ENCODE data around the gene GAL3ST3.

GAL3ST3 gene

GRCh38 chr11:66069715-66070603 lies 21.0 kb upstream of the GAL3ST3 start, which contains the start of gene PACS1:
TSS of gene PACS1 (plus strand) at chr11:66070272. CDS start at chr11:66070487, 215 bp downstream.
- peak; percentile 72 for DNase-seq (ENCODE audit: low read depth)

- peak; percentile 18 for DNase-seq (ENCODE audit: low read depth)
Observed at GRCh38 chr11:66068923-66069714, 20.2 kb upstream of the GAL3ST3 start.

GRCh38 chr11:66068154-66068821 lies 19.3 kb upstream of the GAL3ST3 start:
- DNase-seq (ENCODE audit: low read depth): peak; percentile 47

DNA sequence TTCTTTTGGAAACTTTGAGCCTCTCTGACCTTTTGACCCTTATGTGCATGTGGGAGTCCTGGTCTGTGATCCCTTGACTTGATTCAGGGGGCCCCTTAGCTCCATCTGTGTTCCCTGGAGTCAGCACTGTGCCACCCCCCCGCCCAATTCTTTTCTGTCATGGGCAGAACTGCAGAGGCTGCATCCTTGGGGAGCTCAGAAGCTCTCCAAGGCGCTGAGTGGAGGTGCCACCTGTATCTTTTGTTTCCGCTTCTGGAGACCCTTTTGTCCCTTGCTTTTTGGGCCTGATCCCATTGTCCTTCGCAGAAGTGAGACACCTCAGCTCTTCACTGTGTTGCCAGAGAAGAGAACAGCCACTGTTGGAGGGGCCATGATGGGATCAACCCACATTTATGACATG lies 18.7 kb upstream of the GAL3ST3 start:
- DNase-seq (ENCODE audit: low read depth): no peak

GRCh38 chr11:66066751-66067150 lies 17.8 kb upstream of the GAL3ST3 start:
- DNase-seq (ENCODE audit: low read depth): no peak

GRCh38 chr11:66064571-66064970 lies 15.6 kb upstream of the GAL3ST3 start:
- DNase-seq (ENCODE audit: low read depth): no peak

DNA sequence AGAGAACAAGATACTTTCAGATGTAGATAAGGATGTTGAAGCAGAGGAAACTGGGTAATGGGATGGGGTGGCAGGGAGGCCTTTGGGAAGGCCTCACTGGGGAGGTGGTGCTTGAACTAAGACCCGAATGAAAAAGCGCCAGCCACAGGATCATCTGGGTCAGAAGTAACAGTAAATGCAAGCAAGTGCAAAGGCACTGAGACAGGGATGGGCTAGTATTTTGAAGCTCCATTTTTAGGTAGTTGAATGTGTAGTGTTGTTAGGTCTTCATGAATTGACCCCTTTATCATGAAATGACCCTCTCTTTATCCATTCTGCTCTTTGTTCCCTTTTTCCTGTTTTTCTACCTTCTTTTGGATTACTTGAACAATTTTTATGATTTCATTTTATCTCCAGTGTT lies 14.9 kb upstream of the GAL3ST3 start:
- no peak for DNase-seq (ENCODE audit: low read depth)

DNA sequence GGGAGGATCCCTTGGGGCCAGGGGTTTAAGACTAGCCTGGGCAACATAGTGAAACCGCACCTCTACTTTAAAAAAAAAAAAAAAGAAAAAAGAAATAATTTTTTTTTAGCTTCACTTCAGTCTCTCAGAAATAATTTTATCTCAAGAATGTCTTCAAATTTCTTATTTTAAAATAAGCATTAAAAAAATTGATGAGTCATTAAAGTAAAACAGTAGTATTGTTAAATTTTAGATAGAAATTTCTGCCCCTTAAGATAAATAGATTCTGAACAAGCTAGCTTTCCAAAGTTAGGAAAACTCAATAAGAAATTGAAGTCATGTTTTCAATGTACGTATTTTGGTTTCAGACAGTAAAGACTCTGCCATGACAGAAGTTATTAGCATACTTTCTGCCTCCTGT lies 13.4 kb upstream of the GAL3ST3 start:
- DNase-seq (ENCODE audit: low read depth): no peak

GRCh38 chr11:66061268-66061667 lies 12.3 kb upstream of the GAL3ST3 start:
- no peak for DNase-seq (ENCODE audit: low read depth)

DNA sequence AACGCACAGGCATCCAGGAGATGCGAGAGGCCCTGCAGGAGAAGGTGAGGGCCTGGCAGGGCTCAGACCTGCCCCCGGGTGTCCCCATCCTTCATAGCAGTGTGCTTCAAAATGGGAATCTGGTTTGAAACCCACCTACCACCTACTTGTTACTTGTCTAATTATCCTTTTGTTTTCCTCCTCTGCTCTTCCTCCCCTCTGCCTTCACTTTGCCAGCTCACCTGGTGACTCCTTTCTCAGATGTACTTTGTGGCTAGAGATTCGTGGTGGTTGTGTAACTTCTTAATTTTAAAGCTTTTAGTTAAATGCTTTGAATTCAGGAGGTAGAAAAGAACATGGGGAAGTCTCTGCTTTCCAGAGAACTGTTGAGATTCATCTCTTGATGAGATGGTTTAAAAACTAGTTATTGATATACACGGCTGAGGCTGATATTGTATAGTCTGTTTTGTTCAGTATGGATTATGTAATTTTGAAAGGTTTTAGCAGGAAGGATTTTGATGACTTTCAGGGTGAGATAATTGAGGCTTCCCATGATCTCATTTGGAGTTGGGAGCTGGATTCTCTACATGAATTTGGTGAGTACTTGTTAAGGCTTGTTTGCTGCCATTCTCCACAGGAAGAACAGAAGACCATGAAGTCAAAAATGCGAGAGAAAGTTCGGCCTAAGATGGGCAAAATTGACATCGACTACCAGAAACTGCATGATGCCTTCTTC lies 11.2 kb upstream of the GAL3ST3 start:
- DNase-seq (ENCODE audit: low read depth): no peak

DNA sequence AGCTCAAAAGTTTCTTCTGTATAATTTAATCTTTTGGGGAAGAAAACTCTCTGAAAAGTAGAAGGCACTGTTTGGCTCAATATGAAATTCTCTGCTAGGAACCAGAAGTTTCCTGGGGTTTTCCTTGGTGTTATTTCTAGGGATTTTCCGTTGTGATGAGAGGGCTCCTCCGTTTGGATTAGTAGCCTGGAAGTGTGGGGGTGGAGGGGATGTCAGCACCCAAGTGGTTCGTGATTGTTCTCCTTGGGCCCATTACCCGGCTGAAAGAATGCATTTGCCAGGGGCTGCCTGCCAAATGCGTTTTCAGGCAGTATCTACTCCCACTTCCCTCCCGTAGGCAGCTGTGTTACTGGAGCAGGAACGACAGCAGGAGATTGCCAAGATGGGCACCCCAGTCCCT lies 7.5 kb upstream of the GAL3ST3 start:
- DNase-seq (ENCODE audit: low read depth): no peak

DNA sequence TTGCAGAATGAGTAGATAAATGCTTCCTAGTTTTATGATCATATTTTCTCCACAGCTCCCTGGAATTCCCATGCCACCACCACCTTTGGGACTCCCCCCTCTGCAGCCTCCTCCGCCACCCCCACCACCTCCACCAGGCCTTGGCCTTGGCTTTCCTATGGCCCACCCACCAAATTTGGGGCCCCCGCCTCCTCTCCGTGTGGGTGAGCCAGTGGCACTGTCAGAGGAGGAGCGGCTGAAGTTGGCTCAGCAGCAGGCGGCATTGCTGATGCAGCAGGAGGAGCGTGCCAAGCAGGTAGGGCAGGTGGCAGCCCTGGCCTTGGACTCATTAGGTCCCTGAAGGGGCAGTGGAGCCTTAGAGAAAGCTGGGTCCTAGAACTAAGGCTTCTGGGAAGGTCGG lies 6.1 kb upstream of the GAL3ST3 start:
- DNase-seq (ENCODE audit: low read depth): no peak

DNA sequence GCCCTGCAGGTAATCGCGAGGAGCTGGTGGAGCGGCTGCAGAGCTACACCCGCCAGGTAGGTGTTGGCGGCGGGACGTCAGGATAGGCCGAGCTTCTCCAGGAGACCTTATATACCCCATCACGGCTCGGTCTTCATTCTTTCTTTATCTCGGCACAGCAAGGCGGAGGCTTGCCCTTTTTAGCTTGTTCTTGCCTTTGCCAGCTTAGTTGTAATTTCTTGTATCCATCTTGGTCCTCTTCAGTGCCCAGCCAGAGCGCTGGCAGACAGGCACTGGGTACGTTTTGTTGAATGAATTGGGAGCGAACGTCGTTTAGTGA lies 3.7 kb upstream of the GAL3ST3 start:
- DNase-seq (ENCODE audit: low read depth): no peak

DNA sequence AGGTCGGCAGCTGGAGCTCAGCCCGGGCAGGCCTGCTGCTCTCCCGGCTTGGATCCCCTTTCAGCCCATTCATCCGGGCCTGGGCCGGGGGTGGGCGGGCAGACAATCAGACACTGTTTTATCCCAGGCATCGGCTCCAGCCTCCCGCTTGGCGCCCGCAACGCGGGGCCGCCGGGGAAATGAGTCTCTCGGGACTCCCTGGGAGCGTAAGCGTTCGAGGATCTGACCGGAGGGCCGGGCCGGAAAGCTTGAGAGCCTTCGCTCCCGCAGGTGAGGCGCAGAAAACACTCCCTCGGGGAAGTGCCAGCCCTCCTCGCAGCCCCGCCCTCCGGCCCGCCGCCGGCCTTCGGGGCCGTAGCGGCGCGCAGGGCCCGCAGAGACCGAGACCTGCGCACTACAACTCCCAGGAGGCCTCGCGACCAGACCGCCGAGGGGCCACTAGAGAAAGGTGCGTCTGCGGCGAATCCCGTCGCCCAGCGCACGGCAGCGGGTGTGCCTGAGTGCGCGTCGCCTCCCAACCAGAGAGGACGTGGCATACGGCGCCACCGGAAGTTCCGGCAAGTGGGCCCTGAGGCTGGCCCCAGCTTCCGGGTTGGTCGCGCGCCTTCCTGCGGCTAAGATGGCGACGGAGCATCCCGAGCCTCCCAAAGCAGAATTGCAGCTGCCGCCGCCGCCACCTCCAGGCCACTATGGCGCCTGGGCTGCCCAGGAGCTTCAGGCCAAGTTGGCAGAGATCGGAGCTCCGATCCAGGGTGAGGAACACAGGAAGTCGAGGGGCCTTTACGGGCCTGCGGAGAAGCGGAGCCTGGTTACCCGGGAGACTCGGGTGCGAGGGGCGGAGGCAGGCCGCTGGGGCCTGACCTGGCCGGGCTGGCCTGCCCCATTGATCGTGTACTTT lies 3.1 kb upstream of the GAL3ST3 start, which contains the start of gene SF3B2:
TSS of gene SF3B2 (plus strand) at position 599 of the 898 bp plus-strand sequence. CDS start at position 620, 21 bp downstream.
- DNase-seq (ENCODE audit: low read depth): peak; percentile 96

DNA sequence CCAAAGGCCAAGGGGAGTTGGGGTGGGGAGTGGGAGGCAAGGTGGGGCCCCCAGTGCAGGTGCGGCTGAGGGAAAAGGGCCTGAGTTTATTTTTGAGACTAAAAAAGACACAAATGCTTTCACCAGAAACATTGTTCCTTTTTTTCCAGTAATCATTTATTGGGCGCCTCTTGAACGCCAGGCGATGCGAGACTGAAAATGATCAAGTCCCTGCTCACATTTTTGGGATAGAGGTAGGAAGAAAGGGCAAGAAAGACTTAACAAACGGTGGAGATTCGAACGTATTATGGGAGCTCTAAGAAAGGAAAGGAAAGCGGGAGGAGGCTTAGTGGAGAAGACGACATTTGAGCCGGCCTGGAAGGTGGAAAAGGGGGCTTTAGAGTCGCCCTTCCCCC lies 2.4 kb upstream of the GAL3ST3 start:
- DNase-seq (ENCODE audit: low read depth): no peak

- DNase-seq (ENCODE audit: low read depth): no peak
Observed at GRCh38 chr11:66050581-66051231, 1.7 kb upstream of the GAL3ST3 start.

DNA sequence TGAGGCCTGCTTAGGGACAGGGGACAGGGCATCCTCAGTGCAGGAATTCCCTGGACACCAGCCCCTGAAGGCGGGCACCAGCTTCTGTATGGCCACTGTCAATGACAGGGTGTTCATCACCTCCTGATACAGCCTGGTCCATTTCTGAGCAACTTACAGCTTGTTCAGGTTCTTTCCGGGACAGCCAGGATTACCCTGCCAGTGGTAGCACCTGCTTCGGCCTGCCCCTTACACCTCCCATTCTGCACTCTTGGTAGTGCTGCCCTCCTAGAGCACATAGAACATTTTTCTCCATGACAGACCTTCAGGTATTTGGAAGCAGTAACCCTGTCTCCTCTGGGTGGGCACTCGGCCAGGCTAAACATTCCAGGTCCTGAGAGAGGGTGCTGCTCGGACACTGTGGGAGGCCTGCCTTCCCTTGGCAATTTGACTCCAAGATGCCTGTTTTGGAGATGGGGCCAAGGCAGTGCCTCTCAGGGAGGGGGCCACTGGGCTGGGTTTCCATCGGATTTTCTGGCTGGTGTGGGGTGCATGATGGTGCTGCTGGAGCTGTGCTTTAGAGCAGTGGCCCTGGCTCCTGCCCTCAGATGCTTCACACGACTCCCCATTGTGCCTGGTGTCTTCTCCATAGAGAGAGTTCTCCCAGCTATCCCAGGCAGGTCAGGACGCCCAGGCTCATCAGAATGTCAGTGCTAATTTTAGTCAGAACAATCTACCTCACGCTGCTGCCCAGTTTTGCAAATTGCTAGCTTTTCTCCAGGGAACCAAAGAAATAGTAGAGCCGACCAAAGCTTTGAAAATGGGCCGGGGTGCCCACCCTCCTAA lies 1.2 kb downstream of the GAL3ST3 start:
- no peak for DNase-seq (ENCODE audit: low read depth)

DNA sequence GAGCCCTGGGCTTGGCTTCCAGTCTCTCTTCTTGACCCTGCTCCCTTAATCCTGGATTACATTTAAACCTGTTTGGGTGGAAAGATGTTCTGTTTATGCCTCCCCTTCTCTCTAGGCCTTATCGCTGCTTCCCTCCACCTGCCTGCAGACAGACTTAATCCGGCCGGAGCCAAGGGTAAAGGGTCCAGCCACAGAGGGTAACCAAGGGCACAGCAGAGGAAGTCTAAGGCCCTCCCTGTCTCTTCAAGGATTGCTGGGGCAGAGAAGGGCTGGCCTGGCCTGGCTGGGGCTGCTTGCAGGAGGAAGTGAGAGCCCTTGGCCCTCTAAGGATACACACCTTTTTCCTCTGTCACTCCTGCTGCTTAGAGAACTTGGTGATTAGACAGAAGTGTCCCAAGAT lies 2.1 kb downstream of the GAL3ST3 start:
- DNase-seq (ENCODE audit: low read depth): no peak

GRCh38 chr11:66045177-66045639 lies 3.8 kb downstream of the GAL3ST3 start:
- peak; percentile 69 for DNase-seq (ENCODE audit: low read depth)

Data from T-helper 22 cell (primary cell).